SK-N-SH treated with all-trans-retinoic acid at 6 μM for 48 hours (cell line): ENCODE measurements around the gene VAPA.

ENCODE experiments used
- ATAC-seq: fragments of 200-7000 bp; cut with Tn5 transposase; 3 replicates; pipeline ENCODE4 v1.9.1; 2020; ENCODE audit warnings: mild to moderate bottlenecking, moderate library complexity
- BACH2 ChIP-seq: fragments of 250-450 bp; sonication (Bioruptor Pico); IDR thresholded peaks from 2 replicates; pipeline ENCODE4 v1.9.0; 2021; ENCODE audit warnings: mild to moderate bottlenecking, borderline replicate concordance
- CREB5 ChIP-seq: fragments of 250-450 bp; sonication (Bioruptor Pico); IDR thresholded peaks from 2 replicates; pipeline ENCODE4 v1.5.1; 2020; ENCODE audit warnings: low read depth, mild to moderate bottlenecking, moderate library complexity
- CSDC2 ChIP-seq: fragments of 250-450 bp; sonication (Bioruptor Pico); IDR thresholded peaks from 2 replicates; pipeline ENCODE4 v1.5.0; 2020; ENCODE audit warnings: mild to moderate bottlenecking, moderate library complexity
- CSRNP3 ChIP-seq: fragments of 250-450 bp; sonication (Bioruptor Pico); IDR thresholded peaks from 2 replicates; pipeline ENCODE4 v1.5.1; 2021; ENCODE audit warnings: mild to moderate bottlenecking, moderate library complexity
- ESRRG ChIP-seq: fragments of 250-450 bp; sonication (Bioruptor Pico); IDR thresholded peaks from 2 replicates; pipeline ENCODE4 v1.6.1; 2021; ENCODE audit warnings: mild to moderate bottlenecking
- ISL1 ChIP-seq: fragments of 250-450 bp; sonication (Bioruptor Pico); IDR thresholded peaks from 2 replicates; pipeline ENCODE4 v2.1.2; 2022; ENCODE audit warnings: mild to moderate bottlenecking, moderate library complexity
- OSR1 ChIP-seq: fragments of 250-450 bp; sonication (Bioruptor Pico); IDR thresholded peaks from 2 replicates; pipeline ENCODE4 v1.8.0; 2022; ENCODE audit warnings: moderate library complexity, mild to moderate bottlenecking, inconsistent platforms
- POU6F1 ChIP-seq: fragments of 250-450 bp; sonication (Bioruptor Pico); IDR thresholded peaks from 2 replicates; pipeline ENCODE4 v1.8.0; 2021; ENCODE audit warnings: low read depth, mild to moderate bottlenecking, moderate library complexity, borderline replicate concordance
- PPARA ChIP-seq: fragments of 250-450 bp; sonication (Bioruptor Pico); IDR thresholded peaks from 2 replicates; pipeline ENCODE4 v1.5.0; 2020; ENCODE audit warnings: mild to moderate bottlenecking, borderline replicate concordance
- RARB ChIP-seq: fragments of 250-450 bp; sonication (Bioruptor Pico); IDR thresholded peaks from 2 replicates; pipeline ENCODE4 v1.8.0; 2021; ENCODE audit warnings: mild to moderate bottlenecking, moderate library complexity
- SNAI2 ChIP-seq: fragments of 250-450 bp; sonication (Bioruptor Pico); IDR thresholded peaks from 2 replicates; pipeline ENCODE4 v1.5.0; 2020; ENCODE audit warnings: mild to moderate bottlenecking, moderate library complexity
- TCF4 ChIP-seq: fragments of 250-450 bp; sonication (Bioruptor Pico); IDR thresholded peaks from 2 replicates; pipeline ENCODE4 v1.8.0; 2021; ENCODE audit warnings: mild to moderate bottlenecking, moderate library complexity, borderline replicate concordance
- TOX ChIP-seq: fragments of 250-450 bp; sonication (Bioruptor Pico); IDR thresholded peaks from 2 replicates; pipeline ENCODE4 v1.8.0; 2021; ENCODE audit warnings: mild to moderate bottlenecking, moderate library complexity, borderline replicate concordance
- TSHZ2 ChIP-seq: fragments of 250-450 bp; sonication (Bioruptor Pico); IDR thresholded peaks from 2 replicates; pipeline ENCODE4 v1.5.0; 2020; ENCODE audit warnings: mild to moderate bottlenecking, moderate library complexity
- ZC3H10 ChIP-seq: fragments of 250-450 bp; sonication (Bioruptor Pico); IDR thresholded peaks from 2 replicates; pipeline ENCODE4 v1.5.1; 2021; ENCODE audit warnings: mild to moderate bottlenecking, moderate library complexity
- ZFP30 ChIP-seq: fragments of 450-650 bp; formaldehyde crosslinking; IDR thresholded peaks from 2 replicates; pipeline ENCODE4 v1.5.0; 2022; ENCODE audit warnings: mild to moderate bottlenecking, moderate library complexity
- ZNF565 ChIP-seq: fragments of 450-650 bp; formaldehyde crosslinking; conservative IDR thresholded peaks from 2 replicates; pipeline ENCODE4 v1.5.0; 2020; ENCODE audit warnings: low read depth, mild to moderate bottlenecking, moderate library complexity
- ZNF70 ChIP-seq: fragments of 450-650 bp; formaldehyde crosslinking; IDR thresholded peaks from 2 replicates; pipeline ENCODE4 v1.5.0; 2020; ENCODE audit warnings: mild to moderate bottlenecking, moderate library complexity
- ZNF8 ChIP-seq: fragments of 450-650 bp; formaldehyde crosslinking; IDR thresholded peaks from 2 replicates; pipeline ENCODE4 v1.5.0; 2020; ENCODE audit warnings: mild to moderate bottlenecking, moderate library complexity

VAPA gene

GRCh38 chr18:9994701-9995235 is 81.0 kb downstream of the VAPA start:
- TF ChIP-seq ISL1 (CRISPR knock-in tag) (no peak), TOX (CRISPR knock-in tag) (no peak), ZNF8 (CRISPR knock-in tag) (no peak), CREB5 (CRISPR knock-in tag) (no peak), CSRNP3 (CRISPR knock-in tag) (no peak), ZNF565 (CRISPR knock-in tag) (no peak), SNAI2 (CRISPR knock-in tag) (no peak), PPARA (CRISPR knock-in tag) (no peak), POU6F1 (CRISPR knock-in tag) (no peak), TCF4 (CRISPR knock-in tag) (no peak), ZFP30 (no peak), ZC3H10 (CRISPR knock-in tag) (no peak), ZNF70 (CRISPR knock-in tag) (no peak), ESRRG (CRISPR knock-in tag) (no peak), TSHZ2 (CRISPR knock-in tag) (no peak), CSDC2 (CRISPR knock-in tag) (no peak)
- TF ChIP-seq, all 23 proteins: peak for 0
- ATAC-seq = no peak

- no peak for TF ChIP-seq OSR1 (CRISPR knock-in tag)
- TF ChIP-seq CSDC2 (CRISPR knock-in tag) = no peak
- ATAC-seq = no peak
Measured at GRCh38 chr18:9995631-9996030, 81.8 kb downstream of the VAPA start.

- TF ChIP-seq OSR1 (CRISPR knock-in tag) = no peak
- TF ChIP-seq ESRRG (CRISPR knock-in tag) = no peak
- no peak for TF ChIP-seq TCF4 (CRISPR knock-in tag)
- no peak for TF ChIP-seq RARB (CRISPR knock-in tag)
- TF ChIP-seq ZFP30 = no peak
- TF ChIP-seq TOX (CRISPR knock-in tag) = no peak
- TF ChIP-seq ISL1 (CRISPR knock-in tag) = no peak
- TF ChIP-seq BACH2 (CRISPR knock-in tag) = no peak
- TF ChIP-seq TSHZ2 (CRISPR knock-in tag) = no peak
- no peak for TF ChIP-seq CSRNP3 (CRISPR knock-in tag)
- TF ChIP-seq PPARA (CRISPR knock-in tag) = no peak
- TF ChIP-seq ZNF565 (CRISPR knock-in tag) = no peak
- TF ChIP-seq CSDC2 (CRISPR knock-in tag) = no peak
- ATAC-seq = no peak
Measured at GRCh38 chr18:9996094-9996493, 82.3 kb downstream of the VAPA start.
